OCI-LY1 (cell line): ENCODE results near the gene FIG4.

Experiments used
- H2AFZ ChIP-seq: fragments of 200-600 bp; sonication (generic), shearing (Covaris generic); 2 replicates; pipeline ENCODE4 v1.6.0; 2014; ENCODE audit warnings: antibody characterized with exemption, mild to moderate bottlenecking, low read length
- H3F3A ChIP-seq: fragments of 200-600 bp; sonication (generic), shearing (Covaris generic); 2 replicates; pipeline ENCODE4 v1.6.0; 2014; ENCODE audit warnings: mild to moderate bottlenecking, antibody characterized with exemption, low read length, moderate library complexity; ENCODE audit not compliant: insufficient read depth
- H3K27ac ChIP-seq: fragments of 200-600 bp; sonication (generic); 2 replicates; pipeline ENCODE4 v1.5.1; 2014; ENCODE audit warnings: low read length, mixed run types, mild to moderate bottlenecking, low read depth; ENCODE audit not compliant: poor library complexity, severe bottlenecking
- H3K27me3 ChIP-seq: fragments of 200-600 bp; sonication (generic); 2 replicates; pipeline ENCODE4 v1.6.0; 2014; ENCODE audit warnings: antibody characterized with exemption, mild to moderate bottlenecking, low read length, moderate library complexity; ENCODE audit not compliant: insufficient read depth
- H3K36me3 ChIP-seq: fragments of 200-600 bp; sonication (generic); 2 replicates; pipeline ENCODE4 v1.6.1; 2014; ENCODE audit warnings: mild to moderate bottlenecking, antibody characterized with exemption, low read length, moderate library complexity, mixed read lengths; ENCODE audit not compliant: insufficient read depth
- H3K4me1 ChIP-seq: fragments of 200-600 bp; sonication (generic); 2 replicates; pipeline ENCODE4 v1.5.1; 2014; ENCODE audit warnings: mild to moderate bottlenecking, low read length, moderate library complexity; ENCODE audit not compliant: insufficient read depth, severe bottlenecking
- H3K4me2 ChIP-seq: fragments of 200-600 bp; sonication (generic), shearing (Covaris generic); 2 replicates; pipeline ENCODE4 v1.6.1; 2014; ENCODE audit warnings: low read length
- H3K4me3 ChIP-seq: fragments of 200-600 bp; sonication (generic); 2 replicates; pipeline ENCODE4 v1.5.1; 2014; ENCODE audit warnings: low read length, low read depth, mild to moderate bottlenecking, mixed read lengths; ENCODE audit not compliant: poor library complexity, severe bottlenecking
- H3K79me2 ChIP-seq: fragments of 200-600 bp; shearing (Covaris generic); 2 replicates; pipeline ENCODE4 v1.6.1; 2016; ENCODE audit warnings: mixed run types, low read length, mixed read lengths; ENCODE audit not compliant: insufficient read depth
- H3K9ac ChIP-seq: fragments of 200-600 bp; sonication (generic), shearing (Covaris generic); 2 replicates; pipeline ENCODE4 v1.6.1; 2014; ENCODE audit warnings: mild to moderate bottlenecking, low read length, mixed read lengths
- H3K9me2 ChIP-seq: fragments of 200-600 bp; sonication (generic), shearing (Covaris generic); 2 replicates; pipeline ENCODE4 v1.6.1; 2014; ENCODE audit warnings: low read depth, mild to moderate bottlenecking, low read length, mixed read lengths
- H3K9me3 ChIP-seq: fragments of 200-600 bp; shearing (Covaris generic); 2 replicates; pipeline ENCODE4 v1.6.1; 2014; ENCODE audit warnings: low read length, mixed read lengths
- H4K20me1 ChIP-seq: fragments of 200-600 bp; sonication (generic), shearing (Covaris generic); 2 replicates; pipeline ENCODE4 v1.6.0; 2016; ENCODE audit warnings: mild to moderate bottlenecking, low read length; ENCODE audit not compliant: insufficient read depth
- CTCF ChIP-seq: fragments of 200-600 bp; sonication (generic), shearing (Covaris generic); IDR thresholded peaks from 2 replicates; pipeline ENCODE4 v1.5.1; 2017; ENCODE audit warnings: mild to moderate bottlenecking, antibody characterized with exemption, low read length, moderate library complexity, mixed read lengths
- EZH2 ChIP-seq: fragments of 200-600 bp; sonication (generic), shearing (Covaris generic); IDR thresholded peaks from 2 replicates; pipeline ENCODE4 v1.8.0; 2017; ENCODE audit warnings: borderline replicate concordance, mixed run types, mild to moderate bottlenecking, antibody characterized with exemption, low read length, moderate library complexity, mixed read lengths

The FIG4 gene

GRCh38 chr6:109801794-109802193, 110.7 kb downstream of the FIG4 start:
- Histone ChIP-seq H3K36me3 (no peaks in the 10 kb centered on the region), H3K4me2 (no peak overlapping the region), H3K9ac (no peak overlapping the region), H3K79me2 (no peaks in the 10 kb centered on the region), H3K9me3 (no peaks in the 10 kb centered on the region), H3K9me2 (no peaks in the 10 kb centered on the region), H3K4me3 (no peak overlapping the region), H4K20me1 (no peaks in the 10 kb centered on the region), H2AFZ (no peak overlapping the region), H3K27ac (no peak overlapping the region), H3F3A (no peaks in the 10 kb centered on the region), H3K27me3 (no peaks in the 10 kb centered on the region), H3K4me1 (no peaks in the 10 kb centered on the region)
- no peak for TF ChIP-seq CTCF

GRCh38 chr6:109804020-109804419, 112.9 kb downstream of the FIG4 start:
- H2AFZ ChIP-seq = no peak overlapping the region
- H3K9me3 ChIP-seq = no peaks in the 10 kb centered on the region
- H3K27me3 ChIP-seq = no peaks in the 10 kb centered on the region
- no peaks in the 10 kb centered on the region for H3K79me2 ChIP-seq
- no peak overlapping the region for H3K9ac ChIP-seq
- H3K36me3 ChIP-seq = no peaks in the 10 kb centered on the region
- H3K9me2 ChIP-seq = no peaks in the 10 kb centered on the region
- TF ChIP-seq CTCF (no peak), EZH2 (no peak)
- no peaks in the 10 kb centered on the region for H3K4me1 ChIP-seq
- H4K20me1 ChIP-seq = no peaks in the 10 kb centered on the region
- H3K4me2 ChIP-seq = no peak overlapping the region
- H3K27ac ChIP-seq = no peak overlapping the region
- H3F3A ChIP-seq = no peaks in the 10 kb centered on the region
- no peak overlapping the region for H3K4me3 ChIP-seq

GRCh38 chr6:109807881-109808280, 116.8 kb downstream of the FIG4 start:
- no peaks in the 10 kb centered on the region for H4K20me1 ChIP-seq
- TF ChIP-seq CTCF = no peak
- no peak for TF ChIP-seq EZH2
- H3K4me3 ChIP-seq = no peak overlapping the region
- no peak overlapping the region for H3K27ac ChIP-seq
- no peaks in the 10 kb centered on the region for H3K9me3 ChIP-seq
- H3K9ac ChIP-seq = no peak overlapping the region
- no peak overlapping the region for H3K4me2 ChIP-seq
- no peaks in the 10 kb centered on the region for H3K27me3 ChIP-seq
- H3F3A ChIP-seq = no peaks in the 10 kb centered on the region
- no peak overlapping the region for H2AFZ ChIP-seq
- no peaks in the 10 kb centered on the region for H3K79me2 ChIP-seq
- H3K36me3 ChIP-seq = no peaks in the 10 kb centered on the region
- H3K9me2 ChIP-seq = no peaks in the 10 kb centered on the region
- H3K4me1 ChIP-seq = no peaks in the 10 kb centered on the region
